Subcutaneous adipose tissue (tissue), 4 donors: ENCODE measurements around the gene TXNL4A. TPM values are rescaled to one million over a fixed set of nuclear protein-coding genes. Genes with fewer than 3 reads are reported as not detected.

Source experiments
- total RNA-seq, 4 donors: library from RNA; depleted of rRNA; stranded (reverse); fragments of >200 nt; gene quantifications; one replicate each; pipeline ENCODE4 v1.1.0, GENCODE V29; 2016
- TF ChIP-seq, protein P1 (sequence below): fragments of 450-650 bp; IDR thresholded peaks from one replicate; pipeline ENCODE4 v1.5.1; 2016; ENCODE audit warnings: low read depth, mild to moderate bottlenecking, control low read depth, antibody characterized with exemption, moderate library complexity

The TXNL4A gene
- total RNA-seq, 4 donors from 2014 or later = 22.9 to 53.3 (median 28.1) TPM

DNA sequence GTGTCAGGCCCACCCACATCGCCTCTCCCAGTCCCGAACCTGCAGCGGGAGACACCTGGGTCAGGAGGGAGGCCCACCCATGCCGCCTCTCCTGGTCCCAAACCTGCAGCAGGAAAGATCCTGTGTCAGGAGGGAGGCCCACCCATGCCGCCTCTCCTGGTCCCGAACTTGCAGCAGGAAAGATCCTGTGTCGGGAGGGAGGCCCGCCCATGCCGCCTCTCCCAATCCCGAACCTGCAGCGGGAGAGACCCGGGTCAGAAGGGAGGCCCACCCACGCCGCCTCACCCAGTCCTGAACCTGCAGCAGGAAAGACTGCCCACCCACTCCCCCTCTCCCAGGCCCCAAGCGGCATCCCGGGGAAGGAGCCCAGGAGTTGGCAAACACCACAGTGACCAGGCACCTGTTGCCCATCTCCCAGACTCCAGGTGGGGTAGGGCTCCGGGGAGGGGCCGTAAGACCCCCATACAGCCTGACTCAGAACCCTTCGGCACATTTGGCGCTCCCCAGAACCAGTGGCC, 44.7 kb downstream of the TXNL4A start:
- TF ChIP-seq, protein P1, sequence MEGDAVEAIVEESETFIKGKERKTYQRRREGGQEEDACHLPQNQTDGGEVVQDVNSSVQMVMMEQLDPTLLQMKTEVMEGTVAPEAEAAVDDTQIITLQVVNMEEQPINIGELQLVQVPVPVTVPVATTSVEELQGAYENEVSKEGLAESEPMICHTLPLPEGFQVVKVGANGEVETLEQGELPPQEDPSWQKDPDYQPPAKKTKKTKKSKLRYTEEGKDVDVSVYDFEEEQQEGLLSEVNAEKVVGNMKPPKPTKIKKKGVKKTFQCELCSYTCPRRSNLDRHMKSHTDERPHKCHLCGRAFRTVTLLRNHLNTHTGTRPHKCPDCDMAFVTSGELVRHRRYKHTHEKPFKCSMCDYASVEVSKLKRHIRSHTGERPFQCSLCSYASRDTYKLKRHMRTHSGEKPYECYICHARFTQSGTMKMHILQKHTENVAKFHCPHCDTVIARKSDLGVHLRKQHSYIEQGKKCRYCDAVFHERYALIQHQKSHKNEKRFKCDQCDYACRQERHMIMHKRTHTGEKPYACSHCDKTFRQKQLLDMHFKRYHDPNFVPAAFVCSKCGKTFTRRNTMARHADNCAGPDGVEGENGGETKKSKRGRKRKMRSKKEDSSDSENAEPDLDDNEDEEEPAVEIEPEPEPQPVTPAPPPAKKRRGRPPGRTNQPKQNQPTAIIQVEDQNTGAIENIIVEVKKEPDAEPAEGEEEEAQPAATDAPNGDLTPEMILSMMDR = no peak

DNA sequence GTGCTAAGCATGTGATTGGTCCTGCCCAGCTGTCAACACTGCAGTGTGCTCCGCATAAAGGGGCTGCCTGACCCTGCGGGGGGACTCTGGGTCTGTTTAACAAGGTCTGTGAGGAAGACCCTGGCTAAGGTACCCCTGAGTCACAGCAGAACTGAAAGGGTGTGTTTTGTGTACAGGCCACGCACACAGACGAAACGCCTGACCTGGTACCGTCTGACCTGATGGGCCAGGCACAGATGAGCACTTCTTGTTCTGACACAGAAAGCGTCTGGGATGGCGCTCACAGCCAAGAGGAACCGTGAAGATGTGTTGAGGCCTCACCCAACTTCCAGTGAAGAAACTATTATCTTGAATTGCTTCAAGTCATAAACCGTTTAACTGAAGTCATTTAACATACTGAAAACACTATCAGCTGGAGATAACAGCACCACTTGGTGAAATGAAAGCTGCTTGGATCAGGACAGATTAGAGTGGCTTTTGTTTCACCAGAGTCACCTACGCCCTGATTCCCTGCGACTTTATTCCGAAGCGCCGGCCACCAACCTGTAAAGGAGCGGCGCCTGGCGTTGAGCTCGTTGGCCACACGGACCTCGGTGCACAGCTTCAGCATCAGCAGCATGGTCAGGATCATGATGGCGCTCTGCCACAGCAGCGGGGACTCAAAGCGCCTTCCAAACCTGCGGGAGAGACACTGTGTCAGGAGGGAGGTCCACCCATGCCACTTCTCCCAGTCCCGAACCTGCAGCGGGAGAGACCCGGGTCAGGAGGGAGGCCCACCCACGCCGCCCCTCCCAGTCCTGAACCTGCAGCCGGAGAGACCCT, 45.4 kb downstream of the TXNL4A start:
- TF ChIP-seq, protein P1 = no peak

DNA sequence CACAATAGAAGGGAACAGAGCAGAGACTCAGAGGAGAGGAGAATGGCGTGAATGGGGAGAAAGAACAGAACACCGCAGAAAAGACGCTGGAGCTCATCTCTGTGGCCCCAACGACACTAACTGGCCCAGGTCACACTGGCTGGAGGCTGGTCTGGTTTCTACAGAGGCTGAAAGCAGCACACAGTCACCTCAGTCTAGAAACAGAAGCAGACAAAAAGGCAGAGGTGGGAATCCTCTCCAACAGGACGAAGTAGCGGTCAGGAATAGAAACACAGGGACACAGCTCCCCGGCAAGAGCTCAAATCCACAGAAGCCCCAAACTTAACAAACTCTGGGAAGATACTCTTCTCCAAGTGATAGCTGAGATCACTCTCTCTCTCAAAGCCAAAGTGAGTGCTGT, 46.2 kb downstream of the TXNL4A start:
- TF ChIP-seq, protein P1 = no peak

DNA sequence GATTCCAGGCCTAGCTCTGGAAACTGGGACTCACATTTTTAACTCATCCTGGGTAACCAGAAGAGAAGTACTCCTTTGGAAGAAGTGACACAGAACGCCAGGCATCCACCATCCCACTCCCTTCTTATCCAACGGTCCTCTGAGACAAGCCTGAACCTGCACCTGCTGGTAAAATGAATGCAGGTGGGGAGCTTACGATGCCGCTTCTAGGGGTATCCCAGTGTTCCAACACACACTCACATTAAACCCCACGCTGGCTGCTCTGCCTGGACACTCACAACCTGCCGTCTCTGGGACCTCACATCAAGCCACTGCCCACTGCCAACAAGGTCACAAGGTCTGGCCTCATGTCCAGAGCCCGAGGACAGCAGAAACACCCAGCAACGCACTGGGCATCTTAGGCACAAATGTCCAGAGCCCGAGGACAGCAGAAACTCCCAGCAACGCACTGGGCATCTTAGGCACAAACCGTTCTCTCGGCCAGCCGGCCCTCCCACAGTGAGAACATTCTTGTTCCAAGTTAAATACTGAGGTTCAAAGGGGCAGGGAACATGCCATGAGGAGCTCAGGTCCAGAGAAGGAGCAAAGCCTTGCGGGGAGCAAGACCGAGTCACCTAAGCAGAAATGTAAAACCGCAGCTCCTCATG, 46.8 kb downstream of the TXNL4A start:
- TF ChIP-seq, protein P1 = no peak

DNA sequence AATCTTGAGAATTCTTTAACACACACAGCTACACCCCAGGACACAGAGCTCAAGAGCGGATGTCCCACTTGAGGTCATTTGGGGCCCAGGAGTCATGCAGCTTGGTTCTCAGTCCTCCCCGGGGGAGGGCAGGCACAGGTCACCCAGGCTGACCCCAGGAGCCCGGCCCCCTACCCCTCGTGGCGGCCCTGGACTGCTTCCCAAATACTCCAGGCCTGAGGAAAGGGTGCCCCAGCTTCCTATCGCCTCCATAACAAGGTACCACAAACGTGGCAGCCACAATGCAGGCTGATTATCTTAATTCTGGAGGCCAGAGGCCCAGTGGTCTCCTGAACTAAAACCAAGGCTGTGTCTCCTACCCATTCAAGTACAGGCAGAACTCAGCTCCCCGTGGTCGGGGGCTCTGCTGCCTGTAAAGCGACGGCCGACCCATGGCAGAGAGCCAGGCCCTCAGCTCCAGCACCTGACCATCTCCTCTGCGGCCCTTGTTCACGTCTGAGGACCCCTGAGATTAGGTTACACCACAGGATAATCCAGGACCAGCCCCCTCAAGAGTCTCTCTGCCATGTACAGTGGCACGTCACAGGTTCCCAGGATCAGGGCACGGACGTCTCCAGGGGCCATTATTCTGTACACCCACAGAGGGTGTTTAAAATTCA, 47.4 kb downstream of the TXNL4A start:
- TF ChIP-seq, protein P1 = no peak

DNA sequence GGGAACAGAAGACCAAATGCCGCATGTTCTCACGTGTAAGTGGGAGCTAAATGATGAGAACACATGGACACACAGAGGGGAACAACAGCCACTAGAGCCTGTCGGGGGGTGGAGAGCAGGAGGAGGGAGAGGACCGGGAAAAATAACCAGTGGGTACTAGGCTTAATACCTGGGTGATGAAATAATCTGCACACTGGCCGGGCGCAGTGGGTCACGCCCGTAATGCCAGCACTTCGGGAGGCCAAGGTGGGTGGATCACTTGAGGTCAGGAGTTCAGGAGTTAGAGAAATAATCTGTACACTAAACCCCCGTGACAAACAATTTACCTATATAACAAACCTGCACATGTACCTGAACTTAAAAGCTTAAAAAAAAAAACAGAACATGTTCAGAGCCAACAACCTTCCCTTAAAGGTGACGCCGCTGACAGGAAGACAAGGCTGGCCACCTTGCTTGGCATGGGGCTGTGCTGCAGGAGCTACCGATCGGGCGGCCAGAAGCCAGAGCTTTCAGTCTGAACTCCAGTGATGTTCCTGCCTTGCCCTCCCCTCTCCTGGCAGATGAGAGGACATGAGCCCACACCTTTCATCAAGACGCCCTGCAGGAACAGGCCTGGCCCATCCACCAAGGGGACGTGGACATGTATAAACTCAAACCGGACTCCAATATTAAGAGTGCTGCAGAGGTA, 48.1 kb downstream of the TXNL4A start:
- TF ChIP-seq, protein P1 = no peak
